Keratinocyte (primary cell): ENCODE data around the gene VIPR1. TPM values are rescaled to one million over a fixed set of nuclear protein-coding genes. Genes with fewer than 3 reads are reported as not detected.

ENCODE experiments used
- DNase-seq: peaks from one replicate; pipeline ENCODE4 v3.0.0-alpha.2; 2011; ENCODE audit warnings: low read depth, missing footprints, low spot score
- FAIRE-seq: peaks from 2 replicates; lab custom pipeline; 2011; peaks lifted over from hg19 to GRCh38; lab: Jason Lieb, UNC
- H2AFZ ChIP-seq: 2 replicates; pipeline ENCODE4 v1.6.0; 2012; ENCODE audit warnings: low read length, control low read depth, inconsistent platforms; ENCODE audit not compliant: control insufficient read depth
- H3K27ac ChIP-seq: 2 replicates; pipeline ENCODE4 v1.5.1; 2011; ENCODE audit warnings: low read length; ENCODE audit not compliant: control insufficient read depth, insufficient read depth
- H3K27me3 ChIP-seq: 3 replicates; pipeline ENCODE4 v1.6.0; 2011; ENCODE audit warnings: low read length; ENCODE audit not compliant: control insufficient read depth, insufficient read depth; ENCODE audit errors: extremely low read depth
- H3K36me3 ChIP-seq, 2 experiments: 2 replicates in 1 of 2; 3 replicates in 1 of 2; pipeline ENCODE4 v1.5.1; 2011; ENCODE audit warnings: low read length in 2 of 2, mild to moderate bottlenecking in 1 of 2; ENCODE audit not compliant: control insufficient read depth in 2 of 2, insufficient read depth in 2 of 2; ENCODE audit errors: extremely low read depth in 1 of 2
- H3K4me1 ChIP-seq: 3 replicates; pipeline ENCODE4 v1.5.1; 2011; ENCODE audit warnings: low read length; ENCODE audit not compliant: control insufficient read depth, insufficient read depth; ENCODE audit errors: extremely low read depth
- H3K4me2 ChIP-seq: 3 replicates; pipeline ENCODE4 v1.6.0; 2011; ENCODE audit warnings: low read depth, low read length; ENCODE audit not compliant: control insufficient read depth, insufficient read depth; ENCODE audit errors: extremely low read depth
- H3K4me3 ChIP-seq, 3 experiments: fragments of 200-600 bp in 1 of 3; sonication (generic) in 1 of 3; 2 replicates in 2 of 3; 3 replicates in 1 of 3; pipeline ENCODE4 v1.5.1; 2011 to 2016; ENCODE audit warnings: low read length in 3 of 3, mild to moderate bottlenecking in 3 of 3, control low read depth in 2 of 3, inconsistent platforms in 1 of 3, low read depth in 1 of 3, mixed read lengths in 1 of 3, mixed run types in 1 of 3, moderate library complexity in 1 of 3; ENCODE audit not compliant: control insufficient read depth in 2 of 3, insufficient read depth in 2 of 3; ENCODE audit errors: extremely low read depth in 1 of 3
- H3K79me2 ChIP-seq: 2 replicates; pipeline ENCODE4 v1.6.0; 2012; ENCODE audit warnings: low read length; ENCODE audit not compliant: control insufficient read depth, insufficient read depth
- H3K9ac ChIP-seq: 3 replicates; pipeline ENCODE4 v1.6.0; 2011; ENCODE audit warnings: low read length; ENCODE audit not compliant: control insufficient read depth, insufficient read depth; ENCODE audit errors: extremely low read depth
- H3K9me1 ChIP-seq: 3 replicates; pipeline ENCODE4 v1.6.0; 2011; ENCODE audit warnings: low read length; ENCODE audit not compliant: control insufficient read depth, insufficient read depth; ENCODE audit errors: extremely low read depth
- H3K9me3 ChIP-seq: 2 replicates; pipeline ENCODE4 v1.5.1; 2012; ENCODE audit warnings: low read depth, low read length; ENCODE audit not compliant: control insufficient read depth
- H4K20me1 ChIP-seq: 3 replicates; pipeline ENCODE4 v1.6.0; 2011; ENCODE audit warnings: low read length; ENCODE audit not compliant: control insufficient read depth, insufficient read depth; ENCODE audit errors: extremely low read depth
- CTCF ChIP-seq, 3 experiments: IDR thresholded peaks in 1 of 3; conservative IDR thresholded peaks in 1 of 3; optimal IDR thresholded peaks in 1 of 3; 2 replicates in 2 of 3; 3 replicates in 1 of 3; pipeline versions ENCODE3 to v1.5.1; 2011; ENCODE audit warnings: low read length in 3 of 3, mild to moderate bottlenecking in 3 of 3, moderate library complexity in 2 of 3, control low read depth in 1 of 3, inconsistent platforms in 1 of 3; ENCODE audit not compliant: insufficient read depth in 2 of 3; ENCODE audit errors: extremely low read depth in 1 of 3
- EZH2 ChIP-seq: IDR thresholded peaks from one replicate; pipeline ENCODE4 v1.6.1; 2012; ENCODE audit warnings: inconsistent platforms, mild to moderate bottlenecking, low read length, moderate library complexity
- dilution Hi-C: fragments of 300-500 bp; cut with MboI; formaldehyde crosslinking; loops from one replicate; pipeline ENCODE4 v1.7.0; 2020; ENCODE audit warnings: low sequenced_read_pairs; ENCODE audit not compliant: extremely low pct_ligation_motif_present
- polyA plus RNA-seq, 5 experiments: library from polyadenylated mRNA; depleted of rRNA in 3 of 5; stranded (reverse) in 3 of 5; stranded (forward) in 1 of 5; unstranded in 1 of 5; fragments of >200 nt; gene quantifications; 1 replicate in 1 of 5; 2 replicates in 3 of 5; 3 replicates in 1 of 5; pipeline versions ENCODE4 v1.2.1 to v1.2.3, GENCODE V29; 2011 to 2012; ENCODE audit warnings: missing spikeins in 2 of 5, low read depth in 1 of 5, low replicate concordance in 1 of 5

VIPR1 gene
- polyA plus RNA-seq, 1 donor (not counting 4 experiments of a cell fraction or from before 2014, with no cell fraction given) = 4.5 TPM

GRCh38 chr3:42517117-42517516 lies 14.7 kb downstream of the VIPR1 start:
- H3K4me2 ChIP-seq = no peak overlapping the region
- dilution Hi-C loops = no loop called here

GRCh38 chr3:42518800-42519567 lies 16.5 kb downstream of the VIPR1 start:
- no peak for TF ChIP-seq CTCF (optimal IDR thresholded peaks at IDR 0.05 in 1 of 3, IDR thresholded peaks at IDR 0.05 in 1 of 3, conservative IDR thresholded peaks at IDR 0.05 in 1 of 3; ENCODE audit: extremely low read depth in 1 of 3, insufficient read depth in 2 of 3, low read length in 3 of 3)
- TF ChIP-seq EZH2 = no peak
- H3K27me3 ChIP-seq = no peaks in the 10 kb centered on the region
- H3K27ac ChIP-seq = no peak overlapping the region
- no peak overlapping the region for H3K4me3 ChIP-seq
- H3K4me1 ChIP-seq = peaks cover 33% of the 10 kb centered on the region
- no peak overlapping the region for H3K9ac ChIP-seq
- no peaks in the 10 kb centered on the region for H3K9me3 ChIP-seq
- dilution Hi-C loops = no loop called here
- no peaks in the 10 kb centered on the region for H3K9me1 ChIP-seq
- H4K20me1 ChIP-seq = no peaks in the 10 kb centered on the region
- H3K4me2 ChIP-seq = no peak overlapping the region
- no peaks in the 10 kb centered on the region for H3K36me3 ChIP-seq
- H2AFZ ChIP-seq = no peak overlapping the region
- H3K79me2 ChIP-seq = no peaks in the 10 kb centered on the region
- FAIRE-seq = no peak
- no peak for DNase-seq

More at GRCh38 chr3:42517117-42517516, 14.7 kb downstream of the VIPR1 start:
- Histone ChIP-seq H3K4me1 (peaks cover 33% of the 10 kb centered on the region), H3K27ac (no peak overlapping the region), H3K4me3 (no peak overlapping the region), H3K9me3 (no peaks in the 10 kb centered on the region), H3K27me3 (no peaks in the 10 kb centered on the region), H3K36me3 (no peaks in the 10 kb centered on the region), H2AFZ (no peak overlapping the region), H3K9ac (no peak overlapping the region), H3K9me1 (no peaks in the 10 kb centered on the region), H4K20me1 (no peaks in the 10 kb centered on the region), H3K79me2 (no peaks in the 10 kb centered on the region)
- FAIRE-seq (no peak), DNase-seq (no peak)
- no peak for TF ChIP-seq CTCF (optimal IDR thresholded peaks at IDR 0.05 in 1 of 3, IDR thresholded peaks at IDR 0.05 in 1 of 3, conservative IDR thresholded peaks at IDR 0.05 in 1 of 3; ENCODE audit: extremely low read depth in 1 of 3, insufficient read depth in 2 of 3, low read length in 3 of 3)
- no peak for TF ChIP-seq EZH2
